ENCODE data around the gene POMT1.

GRCh38 chr9:131517761-131518190, 15.1 kb downstream of the POMT1 start:
- TF ChIP-seq CTCF (tag by site-specific recombination; IDR thresholded peaks at IDR 0.05) (no peak), KLF16 (tag by site-specific recombination; IDR thresholded peaks at IDR 0.05) (no peak), ZBTB8A (tag by site-specific recombination; IDR thresholded peaks at IDR 0.05) (no peak), ZNF624 (tag by site-specific recombination; IDR thresholded peaks at IDR 0.05) (no peak)
